ENCODE measurements around the gene AMT. TPM values are rescaled to one million over a fixed set of nuclear protein-coding genes. Genes with fewer than 3 reads are reported as not detected.
A peak's percentile ranks its signal among the peaks of the same experiment; 100 is the strongest.

Gene AMT
- total RNA-seq, 2 donors from 2014 or later = 44.4 to 51.7 TPM

DNA sequence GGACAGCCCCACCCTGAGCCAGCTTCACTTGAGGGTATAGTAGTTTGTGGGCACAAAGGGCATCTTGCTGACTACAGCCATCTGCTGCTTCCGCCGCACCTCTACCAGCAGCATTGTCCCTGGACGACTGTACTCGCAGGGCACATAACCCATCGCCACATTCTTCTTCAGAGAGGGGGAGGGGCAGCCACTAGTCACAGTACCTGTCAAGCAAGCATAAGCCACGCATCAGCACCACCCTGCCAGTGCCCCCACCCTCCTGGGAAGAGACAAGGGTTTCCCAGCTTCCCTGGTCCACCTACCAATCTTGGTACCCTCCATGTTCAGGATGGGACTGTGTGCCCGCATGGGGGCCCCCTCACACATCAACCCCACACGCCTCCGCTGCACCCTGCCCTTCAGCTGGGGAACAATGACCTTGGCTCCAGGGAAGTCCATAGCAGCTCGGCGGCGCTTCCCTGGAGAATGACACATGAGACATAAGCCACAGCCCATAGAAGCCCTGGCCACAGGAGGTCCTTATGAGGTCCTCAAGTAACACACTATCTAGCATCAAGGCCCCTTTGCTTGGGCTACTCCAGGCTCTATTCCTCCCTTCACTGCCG is 4.7 kb downstream of the AMT start:
- H3K36me3 ChIP-seq (ENCODE audit: control insufficient read depth, insufficient read depth, low read length) = peaks cover 6% of the 10 kb centered on the region
- no peaks in the 10 kb centered on the region for H3K27me3 ChIP-seq (ENCODE audit: control insufficient read depth, insufficient read depth, low read length, poor library complexity, severe bottlenecking)
- H3K9me3 Mint-ChIP-seq = no peaks in the 10 kb centered on the region
- peaks cover 21% of the 10 kb centered on the region for H3K36me3 Mint-ChIP-seq (ENCODE audit: low read depth)
- peaks cover 1% of the 10 kb centered on the region for H3K27me3 Mint-ChIP-seq (ENCODE audit: insufficient read depth)
- H3K9ac ChIP-seq (ENCODE audit: extremely low read depth, low read length, poor library complexity, severe bottlenecking) = no peak overlapping the region
- peaks cover 7% of the 10 kb centered on the region for H3K4me1 ChIP-seq (ENCODE audit: control insufficient read depth, insufficient read depth, low read length)
- 90 to 95% methylated on average over 7 to 13 of the region's 13 CpGs for WGBS, 2 experiments (ENCODE audit: insufficient coverage in 1 of 2, insufficient read length in 1 of 2)
- no peak overlapping the region for H3K4me3 Mint-ChIP-seq
- no peak overlapping the region for H3K4me3 ChIP-seq (ENCODE audit: low read length)
- no peak for TF ChIP-seq CTCF (conservative IDR thresholded peaks at IDR 0.05)
- peak overlapping the region; percentile 58 for H3K27ac Mint-ChIP-seq
- no peaks in the 10 kb centered on the region for H3K9me3 ChIP-seq (ENCODE audit: control insufficient read depth, low read length)
- peaks cover 22% of the 10 kb centered on the region for H3K4me1 Mint-ChIP-seq
- no peak overlapping the region for H3K27ac ChIP-seq (ENCODE audit: low read depth, low read length)
- DNase-seq = no peak

DNA sequence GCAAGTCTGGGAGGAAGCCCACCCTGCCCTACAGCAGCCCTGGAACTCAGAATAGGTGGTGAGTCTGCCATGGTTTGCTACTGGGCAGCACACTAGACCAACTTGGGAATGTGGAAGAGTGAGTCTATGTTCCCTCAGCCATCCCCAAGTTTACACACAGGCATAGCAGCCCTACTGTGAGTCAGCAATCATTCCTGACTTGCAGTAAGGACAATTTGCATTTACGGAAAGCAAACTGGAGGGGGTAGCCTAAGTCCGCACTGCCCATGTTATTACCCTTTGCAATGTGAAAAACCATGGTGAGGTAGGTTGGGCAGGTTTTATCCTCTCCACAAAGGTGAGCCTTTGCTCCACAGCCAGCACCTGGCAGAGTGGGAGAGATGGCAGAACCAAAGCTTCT is 5.4 kb downstream of the AMT start:
- no peak for TF ChIP-seq CTCF (conservative IDR thresholded peaks at IDR 0.05)
- Histone ChIP-seq H3K9me3 (ENCODE audit: control insufficient read depth, low read length) (no peaks in the 10 kb centered on the region), H3K9ac (ENCODE audit: extremely low read depth, low read length, poor library complexity, severe bottlenecking) (no peak overlapping the region), H3K27me3 (ENCODE audit: control insufficient read depth, insufficient read depth, low read length, poor library complexity, severe bottlenecking) (no peaks in the 10 kb centered on the region), H3K4me3 (ENCODE audit: low read length) (no peak overlapping the region), H3K27ac (ENCODE audit: low read depth, low read length) (no peak overlapping the region), H3K36me3 (ENCODE audit: control insufficient read depth, insufficient read depth, low read length) (peaks cover 6% of the 10 kb centered on the region), H3K4me1 (ENCODE audit: control insufficient read depth, insufficient read depth, low read length) (peaks cover 7% of the 10 kb centered on the region)
- H3K27me3 Mint-ChIP-seq (ENCODE audit: insufficient read depth) = no peaks in the 10 kb centered on the region
- DNase-seq = no peak
- H3K4me3 Mint-ChIP-seq = no peak overlapping the region
- H3K36me3 Mint-ChIP-seq (ENCODE audit: low read depth) = peaks cover 21% of the 10 kb centered on the region
- no peaks in the 10 kb centered on the region for H3K9me3 Mint-ChIP-seq
- peak overlapping the region; percentile 72 for H3K27ac Mint-ChIP-seq
- H3K4me1 Mint-ChIP-seq = peaks cover 20% of the 10 kb centered on the region
- 78 to 97% methylated on average over 2 of the region's 2 CpGs for WGBS, 2 experiments (ENCODE audit: insufficient coverage in 1 of 2, insufficient read length in 1 of 2)

DNA sequence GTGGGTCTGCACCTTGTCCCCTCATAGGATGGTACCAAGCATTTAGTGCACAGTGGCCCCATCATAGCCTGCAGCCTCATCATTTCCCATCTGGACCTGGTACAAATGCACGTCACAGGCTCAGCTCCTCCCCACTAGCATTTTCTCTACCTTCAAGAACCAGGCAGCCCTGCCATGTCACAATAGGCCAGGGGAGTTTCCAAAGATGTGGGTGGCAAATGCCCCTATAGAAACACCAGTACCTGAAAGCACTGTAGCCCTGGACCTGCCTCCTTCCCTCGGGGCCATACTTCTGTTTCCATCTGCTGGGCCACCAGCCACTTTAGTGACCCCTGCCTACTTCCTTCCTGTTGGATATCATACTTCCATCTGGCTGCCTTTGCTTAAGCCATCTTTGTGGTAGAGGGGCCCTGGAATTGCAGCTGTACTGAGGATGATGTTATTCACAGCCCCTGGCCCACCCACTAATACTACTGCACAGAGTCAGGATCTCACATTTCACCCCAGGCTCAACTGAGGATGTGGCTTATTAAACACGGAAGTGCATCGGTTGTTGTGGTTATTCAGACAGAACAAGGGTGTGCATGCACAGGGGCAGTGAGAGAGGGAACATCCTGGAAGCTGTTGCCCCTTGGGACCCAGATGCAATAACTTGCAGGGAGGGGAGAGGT is 6.2 kb downstream of the AMT start:
- WGBS, 2 experiments (ENCODE audit: insufficient coverage in 1 of 2, insufficient read length in 1 of 2) = 85 to 92% methylated on average over 3 to 4 of the region's 4 CpGs
- no peaks in the 10 kb centered on the region for H3K9me3 Mint-ChIP-seq

More for the DNA sequence above, 6.2 kb downstream of the AMT start:
- Histone ChIP-seq H3K4me1 (ENCODE audit: control insufficient read depth, insufficient read depth, low read length) (peaks cover 7% of the 10 kb centered on the region), H3K36me3 (ENCODE audit: control insufficient read depth, insufficient read depth, low read length) (peaks cover 6% of the 10 kb centered on the region), H3K9me3 (ENCODE audit: control insufficient read depth, low read length) (no peaks in the 10 kb centered on the region), H3K27ac (ENCODE audit: low read depth, low read length) (no peak overlapping the region), H3K4me3 (ENCODE audit: low read length) (no peak overlapping the region), H3K9ac (ENCODE audit: extremely low read depth, low read length, poor library complexity, severe bottlenecking) (no peak overlapping the region), H3K27me3 (ENCODE audit: control insufficient read depth, insufficient read depth, low read length, poor library complexity, severe bottlenecking) (no peaks in the 10 kb centered on the region)
- TF ChIP-seq CTCF (conservative IDR thresholded peaks at IDR 0.05) = no peak
- Mint-ChIP-seq H3K4me1 (peaks cover 17% of the 10 kb centered on the region), H3K27ac (peak overlapping the region; percentile 72), H3K27me3 (ENCODE audit: insufficient read depth) (no peaks in the 10 kb centered on the region), H3K36me3 (ENCODE audit: low read depth) (peaks cover 21% of the 10 kb centered on the region), H3K4me3 (no peak overlapping the region)
- no peak for DNase-seq

All from endodermal cell (in vitro differentiated cells).